MCF 10A (cell line): ENCODE data around the gene TBRG4. TPM values are rescaled to one million over a fixed set of nuclear protein-coding genes. Genes with fewer than 3 reads are reported as not detected.

Experiments used
- BruUV-seq: library from RNA; stranded (reverse); fragments of 400-500 nt; replicated peaks from 2 replicates; lab custom pipeline; 2021; lab: Mats Ljungman, UMichigan
- CTCF ChIA-PET: fragments of 300-600 bp; sonication (Branson Sonifier 250); formaldehyde crosslinking; extraction: SDS; loops from one replicate; lab custom pipeline; 2021; ENCODE audit warnings: antibody characterized with exemption, inconsistent platforms; lab: Yijun Ruan, JAX
- POLR2A ChIA-PET: fragments of 300-600, 350-650 bp; sonication (Branson Sonifier 250); formaldehyde crosslinking; extraction: SDS; loops from one replicate; lab custom pipeline; 2020; ENCODE audit warnings: antibody characterized with exemption, inconsistent platforms; lab: Yijun Ruan, JAX
- DNase-seq: peaks from one replicate; pipeline ENCODE4 v3.0.0-alpha.2; 2018; ENCODE audit not compliant: unreplicated experiment
- H3K27ac Mint-ChIP-seq: one replicate; pipeline ENCODE4 v1.8.0; 2022; ENCODE audit warnings: mild to moderate bottlenecking, low read depth, mixed read lengths; ENCODE audit not compliant: unreplicated experiment
- H3K27me3 Mint-ChIP-seq: one replicate; pipeline ENCODE4 v1.8.0; 2022; ENCODE audit warnings: mixed read lengths; ENCODE audit not compliant: insufficient read depth, unreplicated experiment
- H3K36me3 Mint-ChIP-seq: one replicate; pipeline ENCODE4 v1.8.0; 2022; ENCODE audit warnings: mild to moderate bottlenecking, moderate library complexity, mixed read lengths; ENCODE audit not compliant: insufficient read depth, unreplicated experiment
- H3K4me1 Mint-ChIP-seq: one replicate; pipeline ENCODE4 v1.8.0; 2022; ENCODE audit warnings: mixed read lengths; ENCODE audit not compliant: insufficient read depth, unreplicated experiment
- H3K4me3 Mint-ChIP-seq: one replicate; pipeline ENCODE4 v1.8.0; 2022; ENCODE audit warnings: mild to moderate bottlenecking, moderate library complexity, mixed read lengths; ENCODE audit not compliant: unreplicated experiment
- H3K9me3 Mint-ChIP-seq: one replicate; pipeline ENCODE4 v1.8.0; 2022; ENCODE audit warnings: mixed read lengths; ENCODE audit not compliant: unreplicated experiment
- intact Hi-C: fragments of 100-400 bp; cut with micrococcal nuclease; formaldehyde crosslinking; loops from 2 replicates; pipeline ENCODE4 v1.14.1; 2022
- total RNA-seq: library from RNA; stranded (reverse); gene quantifications from 2 replicates; pipeline ENCODE4 v1.2.3, GENCODE V29; 2022
- TF ChIP-seq, protein P1 (sequence below): fragments of 200-600 bp; IDR thresholded peaks from one replicate; pipeline ENCODE4 v1.8.0; 2022; ENCODE audit warnings: antibody characterized with exemption, mild to moderate bottlenecking; ENCODE audit not compliant: unreplicated experiment

Gene TBRG4
- total RNA-seq, 1 experiment from 2014 or later = 85.7 TPM

DNA sequence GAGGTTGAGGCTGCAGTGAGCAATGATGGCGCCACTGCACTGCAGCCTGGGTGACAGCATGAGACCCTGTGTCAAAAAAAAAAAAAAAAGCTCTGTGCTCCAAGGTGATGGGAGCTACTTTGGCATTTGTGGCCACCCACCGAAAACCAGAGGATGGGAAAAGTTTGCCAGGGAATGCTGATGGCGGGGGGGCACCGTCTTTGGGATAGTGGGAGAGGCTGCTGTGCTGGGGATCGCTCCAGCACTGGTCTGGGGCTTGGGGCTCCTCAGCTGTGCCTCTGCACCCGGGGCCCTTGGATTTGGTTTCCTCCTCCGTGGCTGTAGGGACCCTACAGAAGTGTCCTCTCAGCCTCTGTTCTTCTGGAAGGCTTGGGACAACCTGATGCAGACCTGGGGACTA, 34.4 kb upstream of the TBRG4 start:
- ChIA-PET CTCF (interaction anchor here (0.6 to 0.9 kb wide), 2 partner anchors 9 to 745 kb away, joined by 3 read pairs; no protein-coding TSS in a partner anchor), POLR2A (no interaction called here)
- TF ChIP-seq, protein P1, sequence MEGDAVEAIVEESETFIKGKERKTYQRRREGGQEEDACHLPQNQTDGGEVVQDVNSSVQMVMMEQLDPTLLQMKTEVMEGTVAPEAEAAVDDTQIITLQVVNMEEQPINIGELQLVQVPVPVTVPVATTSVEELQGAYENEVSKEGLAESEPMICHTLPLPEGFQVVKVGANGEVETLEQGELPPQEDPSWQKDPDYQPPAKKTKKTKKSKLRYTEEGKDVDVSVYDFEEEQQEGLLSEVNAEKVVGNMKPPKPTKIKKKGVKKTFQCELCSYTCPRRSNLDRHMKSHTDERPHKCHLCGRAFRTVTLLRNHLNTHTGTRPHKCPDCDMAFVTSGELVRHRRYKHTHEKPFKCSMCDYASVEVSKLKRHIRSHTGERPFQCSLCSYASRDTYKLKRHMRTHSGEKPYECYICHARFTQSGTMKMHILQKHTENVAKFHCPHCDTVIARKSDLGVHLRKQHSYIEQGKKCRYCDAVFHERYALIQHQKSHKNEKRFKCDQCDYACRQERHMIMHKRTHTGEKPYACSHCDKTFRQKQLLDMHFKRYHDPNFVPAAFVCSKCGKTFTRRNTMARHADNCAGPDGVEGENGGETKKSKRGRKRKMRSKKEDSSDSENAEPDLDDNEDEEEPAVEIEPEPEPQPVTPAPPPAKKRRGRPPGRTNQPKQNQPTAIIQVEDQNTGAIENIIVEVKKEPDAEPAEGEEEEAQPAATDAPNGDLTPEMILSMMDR = no peak
- Mint-ChIP-seq H3K27ac (no peak overlapping the region), H3K36me3 (no peaks in the 10 kb centered on the region), H3K27me3 (peaks cover 36% of the 10 kb centered on the region), H3K4me3 (no peak overlapping the region), H3K9me3 (no peaks in the 10 kb centered on the region), H3K4me1 (no peaks in the 10 kb centered on the region)
- no TSS peak for BruUV-seq
- DNase-seq = no peak
- intact Hi-C loops = no loop called here

- Mint-ChIP-seq H3K27me3 (peaks cover 44% of the 10 kb centered on the region), H3K4me3 (no peak overlapping the region), H3K36me3 (peaks cover 6% of the 10 kb centered on the region), H3K27ac (no peak overlapping the region), H3K4me1 (no peaks in the 10 kb centered on the region), H3K9me3 (no peaks in the 10 kb centered on the region)
- ChIA-PET CTCF (interaction anchor here (0.6 to 1.4 kb wide), 2 partner anchors 11 to 74 kb away, joined by 4 to 5 read pairs; no protein-coding TSS in a partner anchor), POLR2A (interaction anchor here (0.6 kb wide), 1 partner anchor 725 kb away, joined by 3 read pairs; no protein-coding TSS in a partner anchor)
- intact Hi-C loops = no loop called here
- BruUV-seq = no TSS peak
- TF ChIP-seq, protein P1 = no peak
- peak; percentile 13 for DNase-seq
Measured at GRCh38 chr7:45143616-45144015, 32.1 kb upstream of the TBRG4 start.

DNA sequence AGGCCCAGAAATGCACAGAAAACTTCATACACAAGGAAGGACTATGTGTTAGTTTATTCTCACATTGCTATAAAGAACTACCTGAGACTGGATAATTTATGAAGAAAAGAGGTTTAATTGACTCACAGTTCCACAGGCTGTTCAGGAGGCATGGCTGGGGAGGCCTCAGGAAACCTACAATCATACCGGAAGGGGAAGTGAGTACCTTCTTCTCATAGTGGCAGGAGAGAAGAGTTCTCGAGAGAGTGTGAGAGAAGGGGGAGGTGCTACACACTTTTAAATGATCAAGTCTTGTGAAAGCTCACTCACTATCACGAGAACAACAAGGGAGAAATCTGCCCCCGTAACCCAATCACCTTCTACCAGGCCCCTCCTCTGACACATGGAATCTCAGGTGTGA, 29.3 kb upstream of the TBRG4 start:
- Mint-ChIP-seq H3K4me1 (peaks cover 7% of the 10 kb centered on the region), H3K9me3 (no peaks in the 10 kb centered on the region), H3K4me3 (no peak overlapping the region), H3K36me3 (peaks cover 6% of the 10 kb centered on the region), H3K27ac (no peak overlapping the region), H3K27me3 (peaks cover 42% of the 10 kb centered on the region)
- intact Hi-C loops = no loop called here
- no peak for DNase-seq
- no TSS peak for BruUV-seq
- ChIA-PET CTCF (no interaction called here), POLR2A (interaction anchor here (0.6 kb wide), 1 partner anchor 101 kb away, joined by 3 read pairs; no protein-coding TSS in a partner anchor)
- TF ChIP-seq, protein P1 = no peak

- TF ChIP-seq, protein P1 = no peak
- Mint-ChIP-seq H3K27me3 (peaks cover 29% of the 10 kb centered on the region), H3K27ac (no peak overlapping the region), H3K9me3 (no peaks in the 10 kb centered on the region), H3K4me1 (peaks cover 10% of the 10 kb centered on the region), H3K4me3 (no peak overlapping the region), H3K36me3 (peaks cover 6% of the 10 kb centered on the region)
- CTCF ChIA-PET = interaction anchor here (0.6 to 3.4 kb wide), 12 partner anchors 10 to 405 kb away, joined by 3 to 47 read pairs (median 4); no protein-coding TSS in a partner anchor
- no TSS peak for BruUV-seq
- POLR2A ChIA-PET = no interaction called here
- intact Hi-C loops = loop anchor here (5.0 to 10.0 kb wide), 2 partner anchors 216 to 254 kb away; partner anchors contain the start of gene PURB
- DNase-seq = no peak
Measured at GRCh38 chr7:45138433-45139267, 27.2 kb upstream of the TBRG4 start.
